Stimulated activated naive B cell treated with anti-CD40 and anti-IgM and Interleukin-4, amounts not matched to agents 10 μg/mL and 1 μg/mL and 100 μg/mL, for 72 hours (primary cell): ENCODE measurements around the gene NPEPPS.

ENCODE experiments used
- ATAC-seq, 2 donors: fragments of 150-1000 bp; cut with Tn5 transposase; replicated peaks; 2 replicates each; pipeline ENCODE4 v1.10.0; 2021; ENCODE audit warnings: moderate library complexity in 1 of 2
- DNase-seq: peaks from one replicate; pipeline ENCODE4 v3.0.0; 2021
- H3K27ac Mint-ChIP-seq: one replicate; pipeline ENCODE4 v1.8.0; 2022; ENCODE audit warnings: mild to moderate bottlenecking, mixed read lengths
- H3K27me3 Mint-ChIP-seq, 2 donors: one replicate each; pipeline ENCODE4 v1.8.0; 2022; ENCODE audit warnings: mixed read lengths in 2 of 2
- H3K36me3 Mint-ChIP-seq, 2 donors: one replicate each; pipeline ENCODE4 v1.8.0; 2022; ENCODE audit warnings: mixed read lengths in 2 of 2, mild to moderate bottlenecking in 1 of 2
- H3K4me1 Mint-ChIP-seq, 2 donors: one replicate each; pipeline ENCODE4 v1.8.0; 2022; ENCODE audit warnings: mixed read lengths in 2 of 2, mild to moderate bottlenecking in 1 of 2
- H3K4me3 Mint-ChIP-seq, 2 donors: one replicate each; pipeline ENCODE4 v1.8.0; 2022; ENCODE audit warnings: mild to moderate bottlenecking in 2 of 2, mixed read lengths in 2 of 2, moderate library complexity in 1 of 2
- H3K9me3 Mint-ChIP-seq, 2 donors: one replicate each; pipeline ENCODE4 v1.8.0; 2022; ENCODE audit warnings: mixed read lengths in 2 of 2, mild to moderate bottlenecking in 1 of 2

The NPEPPS gene

GRCh38 chr17:47630614-47631013, 99.7 kb downstream of the NPEPPS start:
- Mint-ChIP-seq H3K27me3 (no peaks in the 10 kb centered on the region), H3K27ac (no peak overlapping the region), H3K4me1 (no peaks in the 10 kb centered on the region), H3K4me3 (no peak overlapping the region), H3K36me3 (peaks cover 0 to 4% of the 10 kb centered on the region in 2 donors), H3K9me3 (no peaks in the 10 kb centered on the region)
- no peak for ATAC-seq
- no peak for DNase-seq

- H3K36me3 Mint-ChIP-seq = peaks cover 0 to 13% of the 10 kb centered on the region in 2 donors
- ATAC-seq = no peak
Observed at GRCh38 chr17:47632991-47633390, 102.1 kb downstream of the NPEPPS start.

GRCh38 chr17:47633996-47634395, 103.1 kb downstream of the NPEPPS start:
- peaks cover 0 to 13% of the 10 kb centered on the region in 2 donors for H3K36me3 Mint-ChIP-seq
- no peak for DNase-seq
- no peak overlapping the region for H3K4me3 Mint-ChIP-seq
- no peaks in the 10 kb centered on the region for H3K9me3 Mint-ChIP-seq
- no peak for ATAC-seq
- H3K27ac Mint-ChIP-seq = no peak overlapping the region
- H3K27me3 Mint-ChIP-seq = no peaks in the 10 kb centered on the region
- no peaks in the 10 kb centered on the region for H3K4me1 Mint-ChIP-seq

More at GRCh38 chr17:47632991-47633390, 102.1 kb downstream of the NPEPPS start:
- H3K4me1 Mint-ChIP-seq = no peaks in the 10 kb centered on the region
- no peak overlapping the region for H3K4me3 Mint-ChIP-seq
- no peak for DNase-seq
- H3K27me3 Mint-ChIP-seq = no peaks in the 10 kb centered on the region
- H3K27ac Mint-ChIP-seq = no peak overlapping the region
- H3K9me3 Mint-ChIP-seq = no peaks in the 10 kb centered on the region

- DNase-seq = no peak
- no peak overlapping the region for H3K27ac Mint-ChIP-seq
Observed at GRCh38 chr17:47634870-47635269, 104.0 kb downstream of the NPEPPS start.

GRCh38 chr17:47635734-47636133, 104.8 kb downstream of the NPEPPS start:
- ATAC-seq (no peak), DNase-seq (no peak)
- Mint-ChIP-seq H3K36me3 (peaks cover 0 to 13% of the 10 kb centered on the region in 2 donors), H3K27me3 (no peaks in the 10 kb centered on the region), H3K4me1 (no peaks in the 10 kb centered on the region), H3K4me3 (no peak overlapping the region), H3K9me3 (no peaks in the 10 kb centered on the region), H3K27ac (no peak overlapping the region)

More at GRCh38 chr17:47634870-47635269, 104.0 kb downstream of the NPEPPS start:
- no peaks in the 10 kb centered on the region for H3K27me3 Mint-ChIP-seq
- peaks cover 0 to 13% of the 10 kb centered on the region in 2 donors for H3K36me3 Mint-ChIP-seq
- no peak for ATAC-seq
- no peaks in the 10 kb centered on the region for H3K9me3 Mint-ChIP-seq
- H3K4me1 Mint-ChIP-seq = no peaks in the 10 kb centered on the region
- no peak overlapping the region for H3K4me3 Mint-ChIP-seq

- Mint-ChIP-seq H3K4me1 (no peaks in the 10 kb centered on the region), H3K9me3 (no peaks in the 10 kb centered on the region), H3K27ac (no peak overlapping the region), H3K36me3 (peaks cover 0 to 8% of the 10 kb centered on the region in 2 donors), H3K27me3 (no peaks in the 10 kb centered on the region), H3K4me3 (no peak overlapping the region)
- no peak for DNase-seq
- ATAC-seq = no peak
Observed at GRCh38 chr17:47636273-47637030, 105.5 kb downstream of the NPEPPS start.

- H3K4me3 Mint-ChIP-seq = no peak overlapping the region
- H3K27me3 Mint-ChIP-seq = no peaks in the 10 kb centered on the region
- no peak for ATAC-seq
- H3K4me1 Mint-ChIP-seq = peaks cover 2 to 12% of the 10 kb centered on the region in 2 donors
- peaks cover 0 to 8% of the 10 kb centered on the region in 2 donors for H3K36me3 Mint-ChIP-seq
- no peak overlapping the region for H3K27ac Mint-ChIP-seq
- no peak for DNase-seq
- H3K9me3 Mint-ChIP-seq = no peaks in the 10 kb centered on the region
Observed at GRCh38 chr17:47638903-47639302, 108.0 kb downstream of the NPEPPS start.

GRCh38 chr17:47640076-47640475, 109.2 kb downstream of the NPEPPS start:
- peaks cover 3 to 12% of the 10 kb centered on the region in 2 donors for H3K36me3 Mint-ChIP-seq
- DNase-seq (no peak), ATAC-seq (no peak)
- no peak overlapping the region for H3K27ac Mint-ChIP-seq
- H3K4me3 Mint-ChIP-seq = no peak overlapping the region
- peaks cover 5 to 12% of the 10 kb centered on the region in 2 donors for H3K4me1 Mint-ChIP-seq
- H3K9me3 Mint-ChIP-seq = no peaks in the 10 kb centered on the region
- H3K27me3 Mint-ChIP-seq = no peaks in the 10 kb centered on the region

- Mint-ChIP-seq H3K9me3 (no peaks in the 10 kb centered on the region), H3K4me1 (peaks cover 5 to 12% of the 10 kb centered on the region in 2 donors), H3K27ac (no peak overlapping the region), H3K4me3 (no peak overlapping the region), H3K36me3 (peaks cover 3 to 10% of the 10 kb centered on the region in 2 donors), H3K27me3 (no peaks in the 10 kb centered on the region)
- ATAC-seq (no peak), DNase-seq (no peak)
Observed at GRCh38 chr17:47641202-47641601, 110.3 kb downstream of the NPEPPS start.

GRCh38 chr17:47643116-47643515, 112.2 kb downstream of the NPEPPS start:
- DNase-seq (no peak), ATAC-seq (peak in 1 of 2 donors; percentile 46)
- no peaks in the 10 kb centered on the region for H3K9me3 Mint-ChIP-seq
- H3K4me1 Mint-ChIP-seq = peaks cover 5 to 19% of the 10 kb centered on the region in 2 donors
- H3K36me3 Mint-ChIP-seq = peaks cover 3% of the 10 kb centered on the region in 2 donors
- peak overlapping the region; percentile 57 for H3K27ac Mint-ChIP-seq
- no peaks in the 10 kb centered on the region for H3K27me3 Mint-ChIP-seq
- no peak overlapping the region for H3K4me3 Mint-ChIP-seq

GRCh38 chr17:47644324-47644723, 113.4 kb downstream of the NPEPPS start:
- H3K27me3 Mint-ChIP-seq = no peaks in the 10 kb centered on the region
- no peak overlapping the region for H3K4me3 Mint-ChIP-seq
- ATAC-seq = no peak
- DNase-seq = no peak
- H3K27ac Mint-ChIP-seq = no peak overlapping the region
- no peaks in the 10 kb centered on the region for H3K9me3 Mint-ChIP-seq
- H3K4me1 Mint-ChIP-seq = peaks cover 12 to 30% of the 10 kb centered on the region in 2 donors
- H3K36me3 Mint-ChIP-seq = peaks cover 4 to 7% of the 10 kb centered on the region in 2 donors

GRCh38 chr17:47649153-47649971, 118.5 kb downstream of the NPEPPS start, which contains the start of gene KPNB1:
TSS of gene KPNB1 (plus strand) at chr17:47649919. CDS start at chr17:47650245, 326 bp downstream.
- Mint-ChIP-seq H3K27ac (peak within 1 kb of the TSS; percentile 99), H3K36me3 (peaks cover 19 to 36% of the 10 kb centered on the region in 2 donors), H3K4me1 (peaks cover 23 to 47% of the 10 kb centered on the region in 2 donors), H3K9me3 (no peaks in the 10 kb centered on the region), H3K27me3 (no peaks in the 10 kb centered on the region), H3K4me3 (peak within 1 kb of the TSS; percentile 93 to 99)
- ATAC-seq (peak; percentile 86 to 88), DNase-seq (peak; percentile 99)

GRCh38 chr17:47649972-47650524, 119.1 kb downstream of the NPEPPS start:
- H3K36me3 Mint-ChIP-seq = peaks cover 22 to 39% of the 10 kb centered on the region in 2 donors
- peak; percentile 17 to 28 for ATAC-seq
- H3K9me3 Mint-ChIP-seq = no peaks in the 10 kb centered on the region
- no peak for DNase-seq
- peaks cover 19 to 53% of the 10 kb centered on the region in 2 donors for H3K4me1 Mint-ChIP-seq
- peak overlapping the region; percentile 99 for H3K27ac Mint-ChIP-seq
- H3K4me3 Mint-ChIP-seq = peak overlapping the region; percentile 93 to 99
- no peaks in the 10 kb centered on the region for H3K27me3 Mint-ChIP-seq
